ENCODE data around the gene TLE2. TPM values are rescaled to one million over a fixed set of nuclear protein-coding genes. Genes with fewer than 3 reads are reported as not detected.

TLE2 gene
- 1 to 10 TPM; 1.3 to 3.2 TPM for total RNA-seq

DNA sequence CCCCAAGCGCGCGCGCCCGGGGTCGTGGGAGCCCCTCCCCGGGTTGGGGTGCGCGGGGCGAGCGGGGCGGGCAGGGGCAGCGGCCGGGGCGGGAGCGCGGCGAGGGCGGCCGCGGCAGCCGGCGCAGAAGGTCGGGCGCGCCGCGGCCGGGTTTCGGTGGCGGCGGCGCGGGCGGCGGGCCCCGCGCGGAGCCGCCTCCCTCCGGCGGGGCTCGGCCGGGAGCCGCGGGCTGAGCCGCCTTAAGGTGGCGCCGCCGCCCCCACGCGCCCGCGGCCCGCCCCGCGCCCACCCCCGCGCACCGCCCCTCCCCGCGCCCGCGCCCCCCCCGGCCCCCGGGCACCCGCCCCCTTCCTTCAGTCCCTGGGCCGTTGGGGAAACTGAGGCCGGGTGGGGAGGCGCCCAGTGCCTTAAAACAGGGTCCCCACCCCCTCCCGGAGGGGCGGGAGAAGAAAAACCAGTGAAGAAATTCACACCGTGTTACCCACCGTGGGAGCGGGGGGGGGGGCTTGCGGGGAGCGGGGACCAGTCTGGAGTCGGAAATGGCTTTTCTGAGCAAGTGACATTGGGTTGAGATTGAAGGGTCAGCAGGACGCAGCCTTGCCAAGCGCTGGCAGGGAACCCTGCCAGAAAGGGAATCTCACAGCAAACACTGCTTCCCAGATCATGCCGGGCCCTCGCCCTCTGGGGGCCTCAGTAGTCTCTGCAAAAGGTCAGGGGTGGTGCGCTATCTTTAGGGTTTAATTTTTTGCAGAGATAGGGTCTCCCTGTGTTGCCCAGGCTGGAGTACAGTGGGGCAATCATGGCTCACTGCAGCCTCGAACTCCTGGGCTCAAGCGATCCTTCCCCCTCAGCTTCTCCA lies at the start of gene TLE2:
TLE2 (minus strand) TSS at position 216 of the 859 bp plus-strand sequence. CDS start 376 bp downstream, outside the sequence.
- DNase-seq (ENCODE audit: low spot score): no peak
- peak; percentile 50 to 70 for ATAC-seq
- H3K27ac Mint-ChIP-seq: no peak within 1 kb of the TSS
- peaks cover 2 to 9% of the 10 kb centered on the region in 2 donors for H3K27me3 Mint-ChIP-seq
- peak within 1 kb of the TSS; percentile 51 for H3K4me3 Mint-ChIP-seq
- no peaks in the 10 kb centered on the region for H3K36me3 Mint-ChIP-seq
- peaks cover 6 to 10% of the 10 kb centered on the region in 2 donors for H3K4me1 Mint-ChIP-seq (ENCODE audit: low read depth in 2 of 2)
- no peaks in the 10 kb centered on the region for H3K9me3 Mint-ChIP-seq

DNA sequence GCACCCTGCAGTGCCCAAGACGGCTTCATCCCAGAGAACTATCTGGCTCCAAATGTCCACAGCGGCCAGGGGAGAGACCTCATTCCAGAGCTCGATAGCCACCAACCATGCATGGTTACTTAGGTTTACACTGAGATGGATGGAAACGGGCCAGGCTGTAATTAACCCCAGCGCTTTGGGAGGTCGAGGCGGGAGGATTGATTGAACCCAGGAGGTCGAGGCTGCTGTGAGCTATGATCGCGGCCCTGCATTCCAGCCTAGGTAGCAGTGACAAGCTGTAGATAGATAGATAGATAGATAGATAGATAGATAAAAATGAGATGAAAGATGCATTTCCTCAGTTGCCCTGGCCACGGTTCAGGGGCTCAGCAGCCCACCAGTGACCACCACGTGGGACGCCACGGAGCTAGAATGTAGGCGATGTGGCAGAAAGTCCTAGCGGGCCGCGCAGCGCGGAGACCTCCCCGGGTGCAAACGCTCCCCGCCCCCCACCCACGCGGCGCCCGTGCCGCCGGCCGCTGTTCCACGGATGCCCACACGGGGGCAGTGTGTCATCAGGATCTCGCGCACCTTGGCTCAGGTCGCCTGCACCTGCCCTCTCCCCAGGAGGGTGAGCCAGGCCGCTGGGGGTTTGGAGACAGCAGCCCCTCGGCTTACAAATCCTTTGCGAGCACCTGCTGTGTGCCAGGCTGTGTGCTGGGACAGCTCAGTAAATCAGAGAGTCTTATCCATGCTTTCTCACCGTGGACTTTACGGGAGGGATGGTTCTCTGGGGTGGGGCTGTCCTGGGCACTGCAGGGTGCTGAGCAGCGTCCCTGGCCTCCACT lies 46.7 kb upstream of the TLE2 start:
- Mint-ChIP-seq H3K9me3 (no peaks in the 10 kb centered on the region), H3K4me1 (ENCODE audit: low read depth in 2 of 2) (peaks cover 3 to 4% of the 10 kb centered on the region in 2 donors), H3K4me3 (no peak overlapping the region), H3K36me3 (no peaks in the 10 kb centered on the region), H3K27me3 (peaks cover 0 to 2% of the 10 kb centered on the region in 2 donors), H3K27ac (no peak overlapping the region)
- ATAC-seq: peak; percentile 77 to 86
- no peak for DNase-seq (ENCODE audit: low spot score)

DNA sequence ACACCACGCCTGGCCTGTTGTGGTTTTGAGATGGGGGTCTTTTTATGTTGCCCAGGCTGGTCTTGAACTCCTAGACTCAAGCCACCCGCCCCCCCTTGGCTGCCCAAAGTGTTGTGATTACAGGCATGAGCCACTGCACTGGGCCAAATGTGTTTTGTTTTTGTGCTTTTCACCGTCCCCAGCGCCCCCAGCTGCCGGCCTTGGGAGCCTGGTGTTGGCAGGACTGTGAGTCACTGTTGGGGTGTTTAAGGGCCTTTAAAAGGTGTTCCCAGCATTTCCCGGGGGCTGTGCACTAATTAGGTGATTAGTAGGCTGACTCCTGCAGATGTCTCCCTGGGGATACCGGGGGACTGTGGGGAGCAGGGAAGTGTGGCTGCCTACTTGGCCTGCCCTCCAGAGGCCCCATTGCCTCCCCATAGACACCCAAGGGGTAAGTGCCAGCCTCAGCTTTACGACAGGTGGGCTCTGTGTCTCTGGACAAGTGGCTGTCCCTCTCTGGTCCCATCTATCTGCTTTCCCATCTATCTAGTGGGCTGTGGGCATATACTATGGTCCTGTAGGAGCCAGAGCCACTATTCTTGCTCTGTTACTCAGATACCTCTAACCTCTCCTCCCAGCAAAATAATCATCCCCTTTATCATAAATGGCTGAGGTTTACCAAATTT lies 45.0 kb upstream of the TLE2 start:
- Mint-ChIP-seq H3K27me3 (peaks cover 0 to 2% of the 10 kb centered on the region in 2 donors), H3K4me3 (no peak overlapping the region), H3K9me3 (no peaks in the 10 kb centered on the region), H3K27ac (no peak overlapping the region), H3K4me1 (ENCODE audit: low read depth in 2 of 2) (peaks cover 4 to 6% of the 10 kb centered on the region in 2 donors), H3K36me3 (no peaks in the 10 kb centered on the region)
- DNase-seq (ENCODE audit: low spot score) (no peak), ATAC-seq (no peak)

DNA sequence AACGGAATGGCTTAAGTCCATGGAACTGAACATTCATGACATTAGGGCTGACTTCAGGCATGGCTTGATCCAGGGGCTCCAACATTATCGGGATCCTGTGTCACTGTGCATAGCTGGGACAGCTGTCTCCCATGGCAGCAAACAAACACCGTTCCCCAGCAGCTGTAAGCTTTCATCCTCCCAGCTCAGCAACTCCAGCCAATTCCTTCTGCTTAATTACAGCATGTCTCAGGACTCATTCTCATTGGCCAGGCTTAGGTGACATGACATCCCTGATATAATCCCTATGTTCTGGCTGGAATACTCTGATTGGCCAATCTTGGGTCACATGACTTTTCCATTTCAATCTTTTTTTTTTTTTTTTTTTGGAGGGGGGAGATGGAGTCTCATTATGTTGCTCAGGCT lies 44.1 kb upstream of the TLE2 start:
- no peak overlapping the region for H3K27ac Mint-ChIP-seq
- no peak overlapping the region for H3K4me3 Mint-ChIP-seq
- no peaks in the 10 kb centered on the region for H3K9me3 Mint-ChIP-seq
- no peak for ATAC-seq
- no peaks in the 10 kb centered on the region for H3K36me3 Mint-ChIP-seq
- peaks cover 0 to 2% of the 10 kb centered on the region in 2 donors for H3K27me3 Mint-ChIP-seq
- H3K4me1 Mint-ChIP-seq (ENCODE audit: low read depth in 2 of 2): peaks cover 4 to 6% of the 10 kb centered on the region in 2 donors
- no peak for DNase-seq (ENCODE audit: low spot score)

DNA sequence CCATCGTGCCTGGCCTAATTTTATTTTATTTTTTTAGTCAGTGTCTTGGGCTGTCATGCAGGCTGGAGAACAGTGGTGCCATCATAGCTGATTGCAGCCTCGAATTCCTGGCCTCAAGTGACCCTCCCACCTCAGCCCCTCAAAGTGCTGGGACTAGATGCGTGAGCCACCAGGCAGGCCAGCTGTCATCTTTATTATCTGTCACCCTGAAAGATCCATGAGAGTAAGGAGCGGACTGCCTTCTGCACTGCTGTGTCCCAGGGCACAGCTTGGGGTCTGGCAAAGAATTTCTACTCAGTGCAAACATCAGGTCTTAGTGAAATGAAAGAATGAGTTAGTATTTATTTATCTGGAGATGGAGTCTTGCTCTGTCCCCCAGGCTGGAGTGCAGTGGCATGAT lies 42.7 kb upstream of the TLE2 start:
- peaks cover 4 to 6% of the 10 kb centered on the region in 2 donors for H3K4me1 Mint-ChIP-seq (ENCODE audit: low read depth in 2 of 2)
- no peak for ATAC-seq
- no peak for DNase-seq (ENCODE audit: low spot score)
- no peak overlapping the region for H3K4me3 Mint-ChIP-seq
- no peaks in the 10 kb centered on the region for H3K36me3 Mint-ChIP-seq
- H3K9me3 Mint-ChIP-seq: no peaks in the 10 kb centered on the region
- H3K27me3 Mint-ChIP-seq: peaks cover 0 to 2% of the 10 kb centered on the region in 2 donors
- H3K27ac Mint-ChIP-seq: no peak overlapping the region

DNA sequence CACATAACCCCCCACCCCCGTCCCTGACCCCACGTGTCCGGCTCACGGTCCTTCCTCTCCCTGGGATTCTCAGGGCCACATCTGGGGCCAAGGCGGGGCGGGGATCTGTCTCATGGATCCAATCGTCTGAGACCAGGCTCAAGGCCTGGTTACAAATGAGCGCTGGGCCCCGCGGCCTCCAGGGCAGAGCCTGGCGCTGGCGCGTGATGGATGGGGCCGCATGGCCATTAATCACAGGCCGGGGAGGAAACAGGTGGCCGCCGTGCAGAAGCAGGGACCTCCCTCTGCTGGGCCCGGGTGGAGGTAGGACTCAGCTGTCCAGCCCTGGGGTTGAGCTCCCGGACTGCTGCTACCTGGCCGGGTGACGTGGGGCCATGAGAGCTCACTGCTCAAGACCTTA lies 39.0 kb upstream of the TLE2 start:
- H3K9me3 Mint-ChIP-seq: no peaks in the 10 kb centered on the region
- no peak overlapping the region for H3K27ac Mint-ChIP-seq
- DNase-seq (ENCODE audit: low spot score): no peak
- no peak overlapping the region for H3K4me3 Mint-ChIP-seq
- H3K4me1 Mint-ChIP-seq (ENCODE audit: low read depth in 2 of 2): peaks cover 0 to 9% of the 10 kb centered on the region in 2 donors
- no peaks in the 10 kb centered on the region for H3K36me3 Mint-ChIP-seq
- no peak for ATAC-seq
- H3K27me3 Mint-ChIP-seq: no peaks in the 10 kb centered on the region

DNA sequence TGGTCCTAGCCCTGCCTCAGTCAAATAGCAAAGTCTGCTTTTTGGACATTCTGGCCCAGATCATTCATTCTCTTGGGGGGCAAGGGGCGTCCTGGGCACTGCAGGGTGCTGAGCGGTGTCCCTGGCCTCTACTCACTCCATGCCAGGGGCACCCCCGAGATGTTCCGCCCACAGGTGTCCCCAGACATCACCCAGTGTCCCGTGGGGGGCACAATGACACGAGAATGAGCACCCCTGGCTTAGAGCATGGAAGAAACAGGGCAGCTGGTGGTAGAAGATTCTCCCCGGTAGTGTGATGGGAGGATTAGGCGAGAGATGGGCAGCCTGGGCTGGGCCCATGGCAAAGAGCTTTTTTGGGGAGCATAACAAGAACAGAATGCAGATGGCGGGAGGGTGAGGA lies 38.5 kb upstream of the TLE2 start:
- H3K4me1 Mint-ChIP-seq (ENCODE audit: low read depth in 2 of 2): peaks cover 0 to 12% of the 10 kb centered on the region in 2 donors
- H3K27me3 Mint-ChIP-seq: no peaks in the 10 kb centered on the region
- ATAC-seq (no peak), DNase-seq (ENCODE audit: low spot score) (no peak)
- no peak overlapping the region for H3K4me3 Mint-ChIP-seq
- H3K27ac Mint-ChIP-seq: no peak overlapping the region
- no peaks in the 10 kb centered on the region for H3K36me3 Mint-ChIP-seq
- no peaks in the 10 kb centered on the region for H3K9me3 Mint-ChIP-seq

DNA sequence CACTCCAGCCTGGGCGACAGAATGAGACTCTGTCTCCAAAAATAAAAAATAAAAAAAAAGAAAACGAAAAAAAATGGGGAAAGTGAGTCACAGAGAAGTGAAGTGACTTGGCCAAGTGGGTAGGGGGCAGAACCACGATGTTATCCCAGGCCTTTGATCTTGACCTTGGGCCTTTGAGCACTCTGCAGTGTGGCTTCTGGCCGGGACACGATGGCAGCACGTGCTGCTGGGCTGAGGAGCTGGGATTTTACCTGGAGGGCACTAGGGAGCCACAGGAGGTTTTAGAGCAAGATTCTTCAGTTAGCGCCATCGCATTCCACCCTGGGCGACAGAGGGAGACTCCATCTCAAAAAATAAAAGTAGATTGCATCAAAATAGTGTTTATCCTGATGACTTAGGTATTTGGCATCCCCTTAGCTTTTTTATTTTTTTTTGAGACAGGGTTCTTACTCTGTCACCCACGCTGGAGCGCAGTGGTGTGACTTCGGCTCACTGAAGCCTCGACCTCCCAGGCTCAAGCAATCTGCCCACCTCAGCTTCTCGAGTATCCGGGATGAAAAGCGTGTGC lies 37.5 kb upstream of the TLE2 start:
- no peak overlapping the region for H3K4me3 Mint-ChIP-seq
- no peaks in the 10 kb centered on the region for H3K36me3 Mint-ChIP-seq
- no peak for ATAC-seq
- H3K27me3 Mint-ChIP-seq: no peaks in the 10 kb centered on the region
- DNase-seq (ENCODE audit: low spot score): no peak
- H3K9me3 Mint-ChIP-seq: no peaks in the 10 kb centered on the region
- H3K27ac Mint-ChIP-seq: no peak overlapping the region
- H3K4me1 Mint-ChIP-seq (ENCODE audit: low read depth in 2 of 2): peaks cover 0 to 12% of the 10 kb centered on the region in 2 donors

DNA sequence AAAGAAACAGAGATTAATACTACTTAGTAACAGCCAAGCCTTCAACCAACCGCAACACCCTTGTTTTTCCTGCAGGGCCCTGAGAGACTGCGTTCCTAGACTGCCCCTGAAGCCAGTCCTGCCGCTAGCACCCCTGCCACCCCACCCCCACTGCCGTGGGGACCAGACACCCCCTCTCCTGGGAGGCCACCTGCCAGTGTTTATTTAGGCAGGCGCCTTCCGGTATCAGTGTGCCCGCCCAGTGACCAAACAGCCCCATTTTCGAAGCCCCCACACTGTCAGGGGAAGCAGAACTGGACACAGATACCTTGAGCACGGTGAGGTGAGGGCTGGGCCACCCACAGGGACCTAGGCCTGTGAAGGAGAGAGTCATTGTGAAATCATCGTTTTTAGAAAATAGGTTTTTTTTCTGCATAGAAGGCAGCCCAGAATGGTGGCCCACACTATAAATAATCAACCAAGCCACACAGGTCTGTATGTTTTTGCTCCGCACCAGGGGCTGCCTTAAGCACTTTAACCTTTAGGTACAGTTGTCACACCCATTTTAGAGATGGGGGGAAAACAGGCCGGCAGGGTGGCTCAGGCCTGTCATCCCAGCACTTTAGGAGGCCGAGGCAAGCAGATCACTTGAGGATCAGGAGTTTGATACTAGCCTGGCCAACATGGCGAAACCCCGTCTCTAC lies 36.7 kb upstream of the TLE2 start:
- H3K27ac Mint-ChIP-seq: peak overlapping the region in 1 of 2 donors; percentile 50
- H3K36me3 Mint-ChIP-seq: no peaks in the 10 kb centered on the region
- ATAC-seq: no peak
- no peak overlapping the region for H3K4me3 Mint-ChIP-seq
- peaks cover 2 to 14% of the 10 kb centered on the region in 2 donors for H3K4me1 Mint-ChIP-seq (ENCODE audit: low read depth in 2 of 2)
- no peak for DNase-seq (ENCODE audit: low spot score)
- H3K9me3 Mint-ChIP-seq: no peaks in the 10 kb centered on the region
- no peaks in the 10 kb centered on the region for H3K27me3 Mint-ChIP-seq

DNA sequence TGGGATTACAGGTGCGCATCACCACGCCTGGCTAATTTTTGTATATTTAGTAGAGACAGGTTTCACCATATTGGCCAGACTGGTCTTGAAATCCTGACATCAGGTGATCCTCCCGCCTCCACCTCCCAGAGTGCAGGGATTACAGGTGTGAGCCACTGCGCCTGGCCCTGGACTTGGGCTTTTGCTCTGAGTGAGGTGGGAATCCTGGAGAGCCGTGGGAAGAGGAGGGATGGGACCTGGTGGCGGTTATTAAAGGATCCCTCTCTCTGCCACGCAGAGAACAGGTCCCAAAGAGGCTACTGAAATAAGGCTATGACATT lies 34.9 kb upstream of the TLE2 start:
- Mint-ChIP-seq H3K36me3 (no peaks in the 10 kb centered on the region), H3K27ac (peak overlapping the region; percentile 75 to 84), H3K9me3 (no peaks in the 10 kb centered on the region), H3K4me3 (peak overlapping the region; percentile 84), H3K4me1 (ENCODE audit: low read depth in 2 of 2) (peaks cover 6 to 19% of the 10 kb centered on the region in 2 donors), H3K27me3 (no peaks in the 10 kb centered on the region)
- DNase-seq (ENCODE audit: low spot score) (no peak), ATAC-seq (no peak)

DNA sequence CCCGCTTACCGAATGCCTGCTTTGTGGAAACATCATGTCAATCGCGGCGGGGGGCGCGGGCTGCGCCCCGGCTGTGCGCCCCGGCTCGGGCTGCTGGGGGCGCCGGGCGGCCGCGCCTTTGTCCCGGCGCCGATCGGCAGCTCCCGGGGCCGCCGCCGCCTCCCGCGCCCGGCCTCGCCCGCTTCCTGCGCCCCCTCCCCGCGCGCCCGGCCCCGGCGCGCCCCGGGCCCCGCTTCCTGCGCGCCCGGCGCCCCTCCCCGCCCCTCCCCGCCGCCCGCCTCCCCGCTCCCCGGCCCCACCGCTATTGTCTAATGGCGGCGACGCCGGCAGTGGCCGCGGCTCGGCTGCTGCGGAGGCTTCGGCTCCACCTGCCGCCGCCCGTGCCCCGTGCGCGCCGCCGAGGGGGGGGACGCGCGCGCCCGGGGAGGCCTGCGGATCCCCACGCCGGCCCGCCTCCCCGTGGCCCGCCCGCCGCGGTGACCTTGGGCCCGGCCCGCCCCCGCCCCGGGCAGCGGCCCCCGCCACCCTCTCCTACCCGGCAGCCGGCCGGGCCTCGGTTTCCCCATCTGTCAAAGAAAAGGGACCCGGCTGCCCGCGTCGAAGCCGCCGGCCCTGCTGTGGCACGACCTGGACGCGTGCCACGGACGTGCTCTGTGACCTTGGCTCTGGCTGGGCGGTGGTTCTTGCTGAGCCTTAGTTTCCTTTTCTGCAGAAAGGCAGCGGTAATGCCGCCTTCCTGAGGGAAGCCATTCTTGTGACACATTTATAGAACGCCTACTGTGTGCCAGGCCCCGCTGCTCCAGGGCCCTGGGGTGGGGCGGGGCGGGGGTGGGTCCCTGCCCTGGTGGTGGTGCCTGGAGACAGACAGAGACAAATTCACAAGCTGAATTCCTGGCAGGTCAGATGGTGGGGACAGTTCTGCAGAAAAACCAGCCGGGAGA lies 33.4 kb upstream of the TLE2 start, which contains the start of gene TLE5:
TLE5 (minus strand) TSS at position 331 of the 941 bp plus-strand sequence; CDS start at position 36, 295 bp downstream.
- Mint-ChIP-seq H3K36me3 (no peaks in the 10 kb centered on the region), H3K27me3 (no peaks in the 10 kb centered on the region), H3K4me3 (peak within 1 kb of the TSS; percentile 84), H3K9me3 (no peaks in the 10 kb centered on the region), H3K27ac (peak within 1 kb of the TSS; percentile 80 to 85), H3K4me1 (ENCODE audit: low read depth in 2 of 2) (peaks cover 6 to 30% of the 10 kb centered on the region in 2 donors)
- DNase-seq (ENCODE audit: low spot score) (peak; percentile 75), ATAC-seq (peak; percentile 77 to 84)

Measured in natural killer cell treated with Interleukin-12 subunit alpha and Interleukin-12 subunit beta and Interleukin-15 and Interleukin-18, amount 100 ng/mL, for 72 hours (primary cell).